Stimulated activated CD4-positive, alpha-beta T cell treated with anti-CD3 and anti-CD28 coated beads, Interleukin-12 subunit alpha, Interleukin-12 subunit beta, amount 100 ng/mL, for 48 hours (primary cell): ENCODE measurements around the gene ABHD4.
"Not testable (repeated sequence)": the region's sequence is repeated elsewhere in the genome, so short reads cannot be mapped to it uniquely, and the experiment has no call there.

Source experiments
- DNase-seq, 3 donors: peaks; one replicate each; pipeline ENCODE4 v3.0.0-alpha.2; 2020; ENCODE audit warnings: low read depth in 2 of 3, low spot score in 1 of 3

Gene ABHD4

DNA sequence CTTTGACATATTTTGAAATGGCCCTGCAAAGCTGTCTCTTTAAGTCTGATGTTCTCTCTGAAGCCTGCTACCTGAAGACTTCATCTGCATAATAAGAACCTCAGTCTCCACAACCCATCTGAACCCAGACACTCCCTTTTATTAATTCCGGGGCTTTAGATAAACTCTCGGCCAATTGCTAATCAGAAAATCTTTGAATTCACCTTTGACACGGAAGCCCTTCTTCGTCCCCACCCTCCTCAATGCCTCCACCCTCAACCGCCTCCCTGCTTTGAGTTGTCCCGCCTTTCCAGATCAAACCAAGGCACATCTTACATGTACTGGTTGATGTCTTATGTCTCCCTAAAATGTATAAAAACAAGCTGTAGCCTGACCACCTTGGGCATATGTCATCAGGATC is 28.5 kb downstream of the ABHD4 start:
- DNase-seq: no peak

DNA sequence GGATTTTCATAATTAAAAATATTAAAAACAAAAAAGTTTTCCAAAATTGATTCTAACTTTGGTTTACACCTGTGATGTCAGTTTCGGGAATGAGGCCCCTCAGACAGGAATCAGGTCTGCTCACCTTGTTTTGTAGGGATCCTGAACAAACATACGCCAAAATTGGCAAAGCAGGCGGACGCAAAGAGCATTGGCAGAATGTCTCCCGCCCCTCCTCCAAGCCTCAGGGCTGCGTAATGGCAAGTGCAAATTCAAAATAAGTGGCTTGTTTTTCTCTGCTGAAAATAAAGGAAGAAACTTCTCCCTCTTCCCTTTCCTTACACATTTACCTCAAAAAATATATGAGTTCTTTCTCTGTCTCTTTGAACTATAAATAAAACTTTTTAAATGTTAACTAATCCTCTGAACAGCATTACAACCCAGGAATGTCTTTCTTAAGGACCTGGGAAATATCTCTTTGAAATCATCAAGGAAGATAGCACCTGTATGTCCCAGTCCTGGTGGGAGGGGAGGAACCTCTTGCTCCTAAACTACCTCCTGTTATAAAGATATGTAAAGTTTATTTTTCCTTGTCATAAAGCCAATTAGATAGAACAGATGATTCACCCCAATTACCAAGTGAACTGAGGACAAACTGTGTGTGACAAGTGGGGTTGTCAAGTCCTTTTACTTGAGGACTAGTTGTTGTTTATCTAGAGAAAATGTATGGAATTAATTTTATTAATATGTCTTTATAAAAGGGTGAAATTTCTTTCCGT is 29.6 kb downstream of the ABHD4 start:
- DNase-seq: no peak

GRCh38 chr14:22629361-22629760 is 31.3 kb downstream of the ABHD4 start:
- no peak for DNase-seq

GRCh38 chr14:22630066-22630465 is 32.0 kb downstream of the ABHD4 start:
- no peak for DNase-seq

- DNase-seq: no peak
Measured at GRCh38 chr14:22630486-22630885, 32.4 kb downstream of the ABHD4 start.

DNA sequence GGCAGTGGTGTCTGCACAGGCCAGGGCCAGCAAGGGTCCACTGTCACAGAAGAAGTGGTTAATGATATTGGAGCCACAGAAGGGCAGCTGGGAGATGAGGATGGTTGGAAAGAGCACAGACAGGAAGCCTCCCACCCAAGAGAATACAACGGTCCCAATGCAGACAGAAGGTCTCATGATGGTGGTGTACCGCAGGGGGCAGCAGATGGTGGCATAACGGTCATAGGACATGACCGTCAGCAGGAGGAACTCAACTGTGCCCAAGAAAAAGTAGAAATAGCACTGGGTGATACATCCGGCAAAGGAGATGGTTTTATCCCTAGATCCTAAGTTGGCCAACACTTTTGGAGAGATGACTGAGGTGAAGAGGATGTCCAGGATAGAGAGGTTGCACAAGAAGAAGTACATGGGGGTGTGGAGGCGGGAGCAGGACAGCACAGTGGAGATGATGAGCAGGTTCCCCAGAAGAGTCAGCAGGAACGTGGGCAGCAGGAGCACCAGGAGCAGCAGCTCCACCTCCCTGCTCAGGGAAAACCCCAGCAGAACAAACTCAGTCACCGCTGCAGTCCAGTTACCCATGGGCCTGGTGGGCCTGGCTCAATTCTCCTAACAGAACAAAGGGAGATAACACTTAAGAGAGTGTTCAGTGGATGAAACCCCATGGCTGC is 36.3 kb downstream of the ABHD4 start:
- DNase-seq: no peak

GRCh38 chr14:22635980-22636379 is 37.9 kb downstream of the ABHD4 start:
- not testable (repeated sequence) for DNase-seq

GRCh38 chr14:22640192-22640591 is 42.1 kb downstream of the ABHD4 start:
- DNase-seq: no peak

DNA sequence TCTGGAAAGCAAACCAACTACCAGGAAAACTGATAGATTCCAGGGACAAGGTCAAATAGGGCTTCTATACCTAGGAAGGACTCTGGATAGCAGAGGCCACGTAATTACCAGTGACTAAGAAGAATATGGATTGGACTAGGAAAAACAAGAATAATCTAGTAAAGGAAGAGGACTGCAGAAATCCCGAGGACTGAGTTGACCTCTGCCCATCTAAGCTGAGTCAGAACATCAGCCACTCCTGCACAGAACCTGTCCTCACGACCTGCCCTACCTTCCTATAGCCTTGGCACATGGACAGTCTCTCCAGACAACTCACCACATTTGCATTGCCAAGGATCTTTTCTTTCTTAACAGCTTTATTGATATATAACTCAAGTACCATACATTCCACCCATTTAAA is 43.7 kb downstream of the ABHD4 start:
- DNase-seq: no peak

- no peak for DNase-seq
Measured at GRCh38 chr14:22644305-22644635, 46.2 kb downstream of the ABHD4 start, which contains the start of gene OR6J1. TSS of gene OR6J1 (minus strand) at chr14:22644352. CDS start at chr14:22634811, 9,541 bp downstream.

DNA sequence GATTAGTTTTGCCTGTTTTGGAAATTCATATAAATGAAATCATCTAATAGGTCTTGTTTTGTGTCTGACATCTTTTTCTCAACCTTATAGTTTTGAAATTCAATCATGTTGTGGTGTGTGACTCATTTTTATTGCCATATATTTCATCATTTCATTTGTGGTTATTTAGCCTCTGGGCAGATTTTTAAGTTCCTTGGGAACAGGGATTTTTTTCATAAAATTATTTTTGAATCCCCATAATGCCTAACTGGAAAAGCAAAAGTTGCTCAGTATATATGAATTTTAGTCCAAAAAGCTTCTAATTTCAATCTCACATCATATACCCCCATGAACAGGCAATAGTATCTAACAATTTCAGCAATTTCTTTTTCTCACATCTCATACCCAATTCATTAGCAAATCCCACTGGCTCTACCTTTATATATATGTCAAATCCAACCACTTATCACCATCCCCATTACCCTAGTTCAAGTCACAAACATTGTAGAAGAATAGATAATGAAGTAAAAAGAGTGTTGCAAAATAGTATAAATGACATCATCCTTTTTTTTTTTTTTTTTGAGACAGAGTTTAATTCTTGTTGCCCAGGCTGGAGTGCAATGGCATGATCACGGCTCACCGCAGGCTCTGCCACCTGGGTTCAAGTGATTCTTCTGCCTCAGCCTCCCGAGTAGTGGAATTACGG is 48.6 kb downstream of the ABHD4 start:
- no peak for DNase-seq

DNA sequence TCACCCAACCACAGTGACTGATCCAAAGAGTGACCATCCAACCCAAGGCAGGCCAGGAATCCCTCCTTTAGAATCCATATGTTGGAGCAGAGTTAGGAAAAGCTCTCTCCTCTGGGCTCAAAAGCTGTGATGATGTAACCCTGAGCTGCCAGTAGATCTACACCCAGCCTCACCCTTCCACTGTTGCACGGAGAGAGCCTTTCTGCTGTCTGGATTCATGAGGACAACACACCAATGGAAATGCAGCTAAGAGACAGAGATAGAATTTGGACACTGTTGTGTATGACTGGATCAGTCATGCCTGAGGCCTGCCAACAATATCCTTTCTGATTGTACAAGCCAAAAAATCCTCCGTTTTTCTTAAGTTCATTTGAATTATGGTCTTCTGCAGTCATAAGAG is 50.4 kb downstream of the ABHD4 start:
- no peak for DNase-seq

- no peak for DNase-seq
Measured at GRCh38 chr14:22650046-22650739, 52.1 kb downstream of the ABHD4 start.

DNA sequence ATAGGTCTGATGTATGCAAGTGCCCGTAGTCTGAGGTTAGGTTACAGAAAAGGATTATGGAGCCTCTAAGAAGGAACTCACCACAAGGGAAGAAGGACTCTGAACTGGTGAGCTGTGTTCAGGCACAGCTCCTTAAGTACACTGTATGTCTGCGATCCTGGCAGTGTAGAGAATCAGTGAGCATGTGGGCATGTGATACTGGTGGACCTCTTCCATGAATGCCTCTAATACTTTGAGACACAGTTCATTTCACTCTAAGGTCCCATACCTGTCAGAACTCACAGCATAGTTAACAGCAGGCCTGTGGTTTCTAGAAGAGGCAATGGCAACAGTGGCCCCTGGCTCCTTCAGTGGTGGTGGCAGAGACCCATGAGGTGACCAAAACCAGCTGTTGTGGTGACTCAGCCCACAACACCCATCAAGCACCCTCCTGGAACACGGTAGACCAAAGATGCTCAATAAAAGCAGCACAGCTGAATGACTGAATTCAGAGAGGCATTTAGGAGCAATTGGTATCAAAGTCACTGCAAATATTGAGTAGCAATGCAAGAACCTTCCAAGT is 52.9 kb downstream of the ABHD4 start:
- DNase-seq: no peak

DNA sequence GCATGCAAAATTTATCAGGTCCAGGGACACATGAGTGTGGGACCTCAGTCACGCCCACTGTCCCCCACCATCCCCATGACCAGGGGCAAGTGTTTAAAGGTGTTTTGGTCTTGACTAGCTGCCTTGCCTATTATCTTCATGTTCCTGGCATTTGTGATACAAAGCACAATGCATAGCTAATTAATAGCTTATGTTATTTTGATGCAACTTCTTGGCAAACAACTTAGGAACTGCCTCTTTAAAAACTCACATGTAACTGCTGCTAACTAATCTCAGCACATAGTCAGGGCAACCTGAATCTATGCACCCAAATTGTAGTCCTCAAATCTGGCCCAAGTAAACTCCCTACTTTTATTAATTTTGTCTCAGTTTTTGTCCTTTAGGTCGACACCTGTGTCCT is 53.5 kb downstream of the ABHD4 start:
- no peak for DNase-seq

- DNase-seq: peak; percentile 45 to 55 (median 46)
Measured at GRCh38 chr14:22653012-22653621, 55.0 kb downstream of the ABHD4 start.

DNA sequence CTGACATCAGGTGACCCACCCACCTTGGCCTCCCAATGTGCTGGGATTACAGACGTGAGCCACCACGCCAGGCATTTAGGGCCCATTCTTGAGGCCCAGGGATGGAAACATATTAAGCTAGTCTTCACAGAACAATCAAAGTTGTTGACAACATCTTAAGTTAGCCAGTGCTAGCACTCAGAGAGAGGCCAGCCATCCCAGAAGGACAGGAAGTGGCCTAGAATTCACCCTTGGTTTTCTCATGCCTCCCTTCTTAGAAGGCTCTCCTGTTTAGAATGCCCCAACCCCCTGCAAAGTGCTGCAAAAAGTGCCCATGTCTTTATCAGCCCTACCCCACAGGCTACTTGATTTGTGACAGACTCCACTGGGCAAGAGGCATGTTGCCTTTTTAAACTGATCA is 58.1 kb downstream of the ABHD4 start:
- DNase-seq: no peak

- DNase-seq: no peak
Measured at GRCh38 chr14:22656945-22657731, 59.0 kb downstream of the ABHD4 start.

- no peak for DNase-seq
Measured at GRCh38 chr14:22657861-22658260, 59.8 kb downstream of the ABHD4 start.

GRCh38 chr14:22658946-22659345 is 60.8 kb downstream of the ABHD4 start:
- no peak for DNase-seq
